GM19438 (cell line): ENCODE results near the gene MCAM.

Source experiments
- ATAC-seq: cut with Tn5 transposase; IDR thresholded peaks from one replicate; pipeline ENCODE4 v1.9.1; 2021; ENCODE audit warnings: low read depth; ENCODE audit not compliant: unreplicated experiment

MCAM gene

DNA sequence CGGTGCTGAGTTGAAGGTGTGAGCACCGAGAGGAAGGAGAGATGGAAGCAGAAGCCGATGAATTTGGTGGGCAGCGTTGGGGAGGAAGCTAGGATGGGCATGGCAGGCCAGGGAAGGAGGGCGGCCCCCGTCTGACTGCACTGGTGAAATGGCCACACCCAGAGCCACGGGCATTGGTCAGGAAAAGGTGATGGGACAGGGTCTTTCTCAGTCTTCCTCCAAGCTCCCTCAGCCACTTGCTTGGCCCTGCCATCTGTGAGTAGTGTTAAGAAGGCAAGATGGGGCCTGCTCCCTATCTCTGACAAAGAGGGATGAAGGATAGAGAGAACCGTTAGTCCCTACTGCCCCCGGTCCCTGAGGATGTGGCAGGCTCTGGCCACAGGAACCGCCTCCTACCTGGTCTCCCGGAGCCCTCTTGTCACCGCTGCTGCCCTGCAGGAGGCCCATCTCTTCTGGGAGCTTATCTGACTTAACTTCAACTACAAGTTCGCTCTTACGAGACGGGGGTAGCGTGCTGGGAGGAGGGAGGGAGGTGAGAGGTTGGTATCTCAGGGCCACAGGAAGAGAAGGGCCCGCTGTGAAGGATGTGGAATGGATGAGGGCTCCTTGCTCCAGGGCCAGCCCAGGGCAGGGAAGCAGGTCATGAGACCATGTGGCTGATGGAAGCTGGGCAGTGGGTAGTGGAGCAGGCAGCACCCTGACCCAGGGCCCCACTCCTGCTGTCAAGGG lies 6.8 kb downstream of the MCAM start:
- no peak for ATAC-seq

DNA sequence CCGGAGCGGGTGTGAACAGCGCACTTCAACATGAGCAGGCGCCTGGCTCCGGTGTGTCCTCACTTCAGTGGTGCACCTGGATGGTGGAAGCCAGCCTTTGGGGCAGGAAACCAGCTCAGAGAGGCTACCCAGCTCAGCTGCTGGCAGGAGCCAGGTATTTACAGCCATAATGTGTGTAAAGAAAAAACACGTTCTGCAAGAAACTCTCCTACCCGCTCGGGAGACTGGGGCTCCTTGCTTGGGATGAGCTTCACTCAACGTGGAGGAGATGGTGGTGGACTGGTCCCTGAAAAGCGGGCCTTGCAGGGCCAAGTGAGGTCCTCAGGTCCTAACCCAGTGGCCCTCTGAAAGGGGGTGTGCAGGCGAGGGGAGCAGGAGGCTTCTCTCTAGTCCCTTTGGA lies 7.5 kb downstream of the MCAM start:
- no peak for ATAC-seq

DNA sequence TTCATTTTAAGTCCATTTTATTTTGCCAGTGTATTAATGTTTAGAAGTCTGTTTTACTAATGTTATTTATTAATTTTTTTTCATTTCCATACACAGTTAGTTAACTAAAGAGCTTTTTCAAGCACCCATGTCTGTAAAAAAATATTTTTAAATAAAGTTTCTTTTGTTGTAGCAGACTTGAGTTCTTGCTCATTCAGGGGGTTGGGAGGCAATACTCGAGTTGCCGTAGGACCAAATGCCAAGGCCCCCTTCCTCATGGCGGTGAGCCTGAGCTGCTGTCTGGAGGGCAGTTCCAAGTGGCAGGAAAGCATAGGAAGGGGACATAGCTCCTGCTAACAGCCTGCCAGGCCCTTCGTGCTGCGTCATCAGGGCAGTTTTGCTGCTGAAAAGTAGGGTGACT lies 9.0 kb downstream of the MCAM start:
- ATAC-seq: no peak

DNA sequence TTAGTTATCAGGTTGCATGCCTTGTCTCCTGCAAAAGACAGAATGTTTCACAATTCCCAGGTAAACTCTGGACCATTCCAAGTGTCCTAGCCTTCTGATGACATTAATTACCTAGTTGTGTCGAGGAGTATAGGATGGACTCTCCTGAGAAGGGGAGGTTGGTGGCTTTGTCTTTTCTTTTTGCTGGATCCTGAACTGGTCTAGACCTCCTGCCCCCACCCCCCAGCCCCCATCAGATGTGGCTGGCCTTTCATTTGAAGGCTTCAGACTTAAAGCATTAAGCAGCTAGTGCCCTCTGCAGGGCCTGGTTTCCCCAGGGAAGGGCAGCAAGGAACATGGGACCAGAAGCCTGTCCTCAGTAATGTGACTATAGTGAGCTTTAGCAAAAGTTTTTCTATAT lies 9.7 kb downstream of the MCAM start:
- ATAC-seq: no peak

DNA sequence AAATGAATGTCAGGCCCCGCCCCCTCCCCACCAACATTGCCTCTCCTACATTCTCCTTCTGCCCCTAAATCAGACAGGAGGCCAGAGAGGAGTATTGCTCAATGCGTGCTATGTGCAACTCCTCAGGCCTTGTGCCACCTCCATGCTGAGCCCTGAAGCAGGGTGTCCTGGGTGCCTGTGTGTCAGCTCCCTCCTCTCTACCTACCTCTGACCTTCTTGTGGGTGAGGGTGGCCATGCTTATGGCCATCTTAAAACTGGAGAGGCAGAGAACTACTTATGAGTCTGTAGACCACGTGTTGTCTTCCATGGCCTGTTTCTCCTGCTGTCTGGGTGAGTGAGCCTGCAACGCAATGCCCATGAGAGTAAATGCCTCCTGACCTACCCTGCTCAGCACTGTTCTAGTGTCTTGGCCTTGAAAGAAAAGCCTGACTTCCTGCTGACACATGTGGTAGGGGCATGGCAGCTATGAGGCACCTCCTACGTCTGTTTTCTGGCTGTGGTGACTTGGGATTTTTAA lies 10.5 kb downstream of the MCAM start:
- ATAC-seq: no peak

DNA sequence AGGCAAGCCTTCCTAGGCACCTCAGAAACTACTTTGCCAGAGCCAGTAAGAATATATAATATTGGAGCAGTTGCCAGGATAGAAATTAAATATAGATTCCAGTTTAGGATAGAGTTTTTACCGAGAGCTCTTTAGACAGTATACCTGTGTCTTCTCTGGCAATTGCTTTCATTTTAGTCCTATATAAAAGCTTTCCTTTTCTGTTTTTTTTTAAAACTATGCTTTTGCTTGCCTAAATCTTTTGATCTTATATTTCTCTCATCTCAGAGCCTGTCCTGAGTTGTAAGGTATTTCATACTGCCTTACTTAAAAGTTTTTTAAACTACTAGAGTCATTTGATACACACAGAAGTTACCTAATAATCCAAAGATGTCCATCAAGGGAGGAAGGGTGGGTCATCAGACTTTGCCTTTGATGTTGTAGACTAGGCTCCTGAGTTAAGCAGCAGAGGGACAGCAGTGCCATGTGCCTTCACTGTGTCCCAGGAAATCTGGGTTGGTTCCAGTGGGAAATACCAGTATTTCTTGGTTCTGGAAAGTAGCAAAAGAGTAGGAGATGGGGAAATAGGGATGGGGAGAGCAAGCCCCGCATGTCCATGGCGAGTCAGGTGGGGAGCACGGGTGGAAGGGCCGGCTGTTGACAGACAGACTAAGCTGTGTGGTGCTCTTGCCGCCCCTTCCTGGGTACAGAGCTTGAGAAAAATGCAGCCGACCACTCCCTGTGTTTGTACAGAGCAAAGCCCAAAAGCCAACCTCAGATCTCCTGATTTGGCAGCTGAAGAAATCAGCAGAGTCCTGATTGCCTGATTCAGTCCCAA lies 11.2 kb downstream of the MCAM start:
- ATAC-seq: no peak

DNA sequence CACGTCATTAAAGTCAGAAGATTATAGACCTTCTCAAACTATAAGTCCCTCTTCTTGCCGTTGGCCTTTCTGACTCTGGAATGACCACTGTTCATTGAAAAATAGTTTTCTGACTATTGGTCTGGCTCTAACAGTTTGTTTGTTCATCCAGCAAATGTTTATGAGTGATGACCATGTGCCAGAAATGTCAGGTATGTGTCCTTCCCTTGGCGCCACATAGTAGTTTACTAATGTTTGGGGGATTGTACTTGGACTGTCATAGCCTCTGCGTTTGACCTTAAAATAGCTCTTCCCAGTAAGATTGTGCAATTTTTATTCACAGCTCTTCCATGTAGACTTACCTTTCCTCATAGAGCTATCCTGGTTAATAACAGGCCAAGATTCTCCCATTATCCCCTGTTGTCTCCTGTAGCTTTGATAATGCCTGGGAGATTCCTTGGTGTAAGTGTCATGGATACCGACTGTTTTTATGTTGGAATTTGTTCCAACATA lies 13.7 kb downstream of the MCAM start:
- no peak for ATAC-seq

DNA sequence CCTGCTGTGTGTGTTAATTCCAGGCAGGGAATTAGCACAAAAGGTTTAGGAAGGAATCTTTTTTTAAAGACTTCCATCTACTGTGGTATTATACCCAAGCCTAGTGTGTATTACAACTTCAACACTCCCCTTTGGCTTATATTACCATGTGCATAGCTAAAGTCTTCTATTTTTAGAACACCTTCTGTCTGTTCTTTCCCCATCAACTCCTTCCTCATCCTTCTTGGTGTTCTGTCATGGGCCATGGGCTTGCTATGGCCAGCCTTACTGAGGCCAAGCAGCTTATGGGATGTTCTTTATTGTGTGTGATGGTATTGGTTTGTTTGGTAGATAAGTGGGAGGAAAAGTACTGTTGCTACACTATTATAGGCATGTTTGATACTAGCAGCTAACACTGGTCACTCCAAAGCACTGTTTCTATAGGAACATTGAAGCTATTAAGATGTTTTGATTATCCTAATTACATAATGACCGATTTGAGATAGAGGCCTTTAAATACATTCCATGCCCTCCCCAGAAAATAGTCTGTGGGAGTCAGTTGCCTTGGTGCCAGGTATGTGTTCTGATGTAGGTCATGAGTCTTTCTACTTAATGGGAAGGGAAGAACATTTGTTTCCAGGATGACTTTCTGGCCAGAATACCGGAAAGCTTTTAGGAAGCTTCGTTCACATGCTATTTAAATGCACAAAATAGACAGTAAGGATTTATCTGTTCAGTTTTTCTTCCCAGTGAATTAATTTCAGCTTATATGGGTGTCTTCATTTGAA lies 16.5 kb downstream of the MCAM start:
- no peak for ATAC-seq

DNA sequence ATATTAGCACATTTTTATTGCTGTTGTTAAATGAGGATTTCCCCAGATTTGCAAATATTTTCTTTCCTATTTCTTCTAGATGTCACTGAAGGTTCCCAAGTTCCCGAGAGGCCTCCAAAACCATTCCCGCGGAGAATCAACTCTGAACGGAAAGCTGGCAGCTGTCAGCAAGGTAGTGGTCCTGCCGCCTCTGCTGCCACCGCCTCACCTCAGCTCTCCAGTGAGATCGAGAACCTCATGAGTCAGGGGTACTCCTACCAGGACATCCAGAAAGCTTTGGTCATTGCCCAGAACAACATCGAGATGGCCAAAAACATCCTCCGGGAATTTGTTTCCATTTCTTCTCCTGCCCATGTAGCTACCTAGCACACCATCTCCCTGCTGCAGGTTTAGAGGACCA lies 17.5 kb downstream of the MCAM start:
- no peak for ATAC-seq

DNA sequence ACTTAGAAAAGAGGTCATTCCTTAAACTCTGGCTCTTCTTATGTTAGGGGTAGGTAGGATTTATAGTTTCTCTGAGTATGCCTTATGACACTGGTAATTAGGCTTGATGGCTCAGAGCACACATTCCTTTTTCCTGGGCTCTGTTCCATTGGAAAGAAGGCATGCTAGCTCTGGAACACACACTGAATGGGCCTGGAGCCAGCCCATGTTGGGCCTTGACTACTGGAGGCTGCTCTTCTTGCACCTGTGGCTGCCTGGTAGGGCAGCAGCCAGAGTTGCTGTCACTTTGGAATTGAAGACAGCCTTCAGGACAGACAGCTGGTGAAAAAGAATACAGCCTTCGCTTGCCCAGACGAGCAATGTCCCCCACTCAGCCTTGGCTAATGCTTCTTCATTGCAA lies 18.2 kb downstream of the MCAM start:
- ATAC-seq: no peak

DNA sequence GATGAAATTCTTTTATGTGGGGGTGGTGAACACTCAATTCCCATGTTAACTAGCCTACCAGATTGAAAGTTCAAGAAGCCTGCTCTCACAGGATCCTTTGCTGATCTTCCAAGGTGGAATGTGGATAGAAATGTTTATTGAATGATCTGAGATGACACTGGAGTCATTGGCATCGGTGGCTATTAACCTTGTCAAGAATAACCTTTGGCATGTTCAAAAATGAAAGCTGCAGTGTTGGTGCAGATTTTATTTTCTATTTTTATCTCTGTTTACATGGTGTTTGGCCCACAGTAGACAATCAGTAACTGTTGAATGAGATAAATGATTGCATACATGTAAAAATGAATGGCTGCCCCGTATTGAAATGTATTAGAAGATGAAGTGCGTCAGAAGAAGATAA lies 19.0 kb downstream of the MCAM start:
- no peak for ATAC-seq

DNA sequence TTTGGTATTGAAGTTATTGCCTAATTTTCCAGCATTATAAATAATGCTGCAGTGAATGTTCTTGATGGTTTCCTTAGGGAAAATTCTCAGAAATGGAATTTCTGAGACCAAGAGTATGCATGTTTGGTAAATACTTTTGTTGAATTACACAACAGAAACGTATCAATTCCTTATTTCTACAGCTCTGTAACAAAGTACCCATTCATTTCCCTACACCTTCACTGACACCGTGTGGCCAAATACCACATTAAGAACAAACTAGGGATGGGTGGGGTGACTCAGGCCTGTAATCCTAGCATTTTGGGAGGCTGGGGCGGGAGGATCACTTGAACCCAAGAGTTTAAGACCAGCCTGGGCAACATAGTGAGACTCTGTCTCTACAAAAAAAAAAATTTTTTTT lies 21.8 kb downstream of the MCAM start:
- ATAC-seq: no peak

DNA sequence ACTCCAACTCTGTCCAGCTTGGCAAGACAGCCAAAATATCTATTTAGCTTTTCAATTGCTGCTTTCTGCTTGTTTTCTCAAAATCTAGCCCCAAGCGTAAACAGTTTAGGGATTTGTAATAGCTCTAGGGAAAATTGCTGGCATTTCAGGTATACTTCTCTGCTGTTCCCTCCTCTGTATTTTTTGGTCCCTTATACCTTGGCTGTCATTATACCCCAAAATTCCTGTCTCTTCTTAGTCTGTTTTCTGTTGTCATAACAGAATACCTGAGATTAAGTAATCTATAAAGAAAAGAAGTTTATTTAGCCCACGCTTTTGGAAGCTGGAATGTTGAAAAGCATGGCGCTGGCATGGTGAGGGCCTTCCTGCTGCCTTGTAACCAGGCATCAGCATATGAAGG lies 23.5 kb downstream of the MCAM start:
- no peak for ATAC-seq

DNA sequence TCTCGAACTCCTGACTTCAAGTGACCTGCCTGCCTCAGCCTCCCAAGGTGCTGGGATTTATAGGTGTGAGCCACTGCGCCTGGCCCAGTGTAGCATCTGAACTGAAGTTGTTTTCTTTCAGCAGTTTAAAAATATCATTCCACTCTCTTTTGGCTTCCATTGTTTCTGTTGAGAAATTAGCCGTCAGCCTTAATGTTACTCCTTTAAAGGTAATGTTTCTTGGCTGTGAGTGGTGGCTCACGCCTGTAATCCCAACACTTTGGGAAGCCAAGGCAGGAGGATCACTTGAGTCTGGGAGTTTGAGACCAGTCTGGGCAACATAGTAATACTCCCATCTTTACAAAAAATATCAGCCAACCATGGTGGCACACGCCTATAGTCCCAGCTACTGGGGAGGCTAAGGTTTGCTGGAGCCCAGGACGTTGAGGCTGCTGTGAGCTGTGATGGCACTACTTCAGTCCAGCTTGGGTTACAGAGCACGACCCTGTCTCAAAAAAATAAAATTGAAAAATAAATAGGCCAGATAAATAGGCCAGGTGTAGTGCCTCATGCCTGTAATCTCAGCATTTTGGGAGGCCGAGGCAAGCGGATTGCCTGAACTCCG lies 25.9 kb downstream of the MCAM start:
- ATAC-seq: no peak

DNA sequence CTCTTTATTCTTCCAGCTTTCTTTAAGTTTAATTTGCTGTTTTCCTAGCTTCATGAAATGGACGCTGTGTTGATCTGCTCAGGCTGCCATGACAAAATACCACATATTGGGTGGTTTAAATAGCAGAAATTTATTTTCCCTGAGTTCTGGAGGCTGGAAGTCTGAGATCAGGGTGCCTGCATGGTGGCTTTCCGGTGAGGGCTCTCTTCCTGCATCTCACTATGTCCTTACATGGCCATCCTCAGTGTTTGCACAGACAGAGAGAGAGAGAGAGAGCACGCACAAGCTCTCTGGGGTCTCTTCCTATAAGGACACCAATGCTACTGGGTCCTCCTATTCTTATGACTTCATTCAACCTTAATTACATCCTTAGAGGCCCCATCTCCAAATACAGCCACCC lies 28.7 kb downstream of the MCAM start:
- no peak for ATAC-seq

DNA sequence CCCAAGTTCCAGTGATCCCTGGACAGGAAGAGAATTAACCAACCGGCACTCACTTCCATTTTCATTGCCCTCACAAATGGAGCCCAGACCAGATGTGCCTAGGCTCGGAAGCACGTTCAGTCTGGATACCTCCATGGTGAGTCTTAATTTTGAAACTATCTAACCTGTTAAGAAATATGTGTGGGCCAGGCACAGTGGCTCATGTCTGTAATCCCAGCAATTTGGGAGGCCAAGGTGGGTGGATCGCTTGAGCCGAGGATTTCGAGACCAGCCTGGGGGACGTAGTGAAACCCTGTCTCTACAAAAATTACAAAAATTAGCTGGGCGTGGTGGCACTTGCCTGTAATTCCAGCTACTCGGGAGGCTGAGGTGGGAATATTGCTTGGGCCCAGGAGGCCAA lies 31.5 kb downstream of the MCAM start:
- ATAC-seq: no peak

DNA sequence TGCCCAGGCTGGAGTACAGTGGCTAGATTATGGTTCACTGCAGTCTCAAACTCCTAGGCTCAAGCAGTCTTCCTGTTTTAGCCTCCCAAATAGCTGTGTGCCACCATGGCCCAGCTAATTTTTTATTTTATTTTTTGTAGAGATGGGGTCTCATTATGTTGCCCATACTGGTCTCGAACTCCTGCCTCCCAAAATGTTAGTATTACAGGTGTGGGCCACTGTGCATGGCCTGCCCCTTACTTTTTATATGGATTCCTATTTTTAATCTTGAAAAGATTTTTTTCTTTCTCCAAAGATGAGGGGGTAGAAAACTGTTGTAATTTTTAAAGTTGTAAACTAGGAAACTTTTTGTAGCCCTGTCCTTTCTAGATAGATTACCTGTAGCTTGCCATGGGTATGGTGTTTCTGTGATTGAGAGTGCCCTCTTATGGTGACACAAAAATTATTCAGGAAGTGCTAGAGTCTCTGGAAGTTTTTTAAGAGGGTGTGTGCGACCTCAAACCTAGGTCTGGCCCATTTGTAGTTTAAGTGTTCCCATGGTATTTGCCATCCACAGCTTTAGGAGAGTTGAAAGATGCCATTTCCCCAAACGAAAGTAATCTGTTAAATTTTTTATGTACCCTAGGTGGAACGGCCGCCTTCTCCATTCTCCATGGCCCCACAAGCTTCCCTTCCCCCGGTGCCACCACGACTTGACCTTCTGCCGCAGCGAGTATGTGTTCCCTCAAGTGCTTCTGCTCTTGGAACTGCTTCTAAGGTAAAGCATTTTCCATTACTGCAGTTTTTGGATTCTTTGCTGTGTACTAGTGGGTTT lies 32.4 kb downstream of the MCAM start:
- no peak for ATAC-seq

DNA sequence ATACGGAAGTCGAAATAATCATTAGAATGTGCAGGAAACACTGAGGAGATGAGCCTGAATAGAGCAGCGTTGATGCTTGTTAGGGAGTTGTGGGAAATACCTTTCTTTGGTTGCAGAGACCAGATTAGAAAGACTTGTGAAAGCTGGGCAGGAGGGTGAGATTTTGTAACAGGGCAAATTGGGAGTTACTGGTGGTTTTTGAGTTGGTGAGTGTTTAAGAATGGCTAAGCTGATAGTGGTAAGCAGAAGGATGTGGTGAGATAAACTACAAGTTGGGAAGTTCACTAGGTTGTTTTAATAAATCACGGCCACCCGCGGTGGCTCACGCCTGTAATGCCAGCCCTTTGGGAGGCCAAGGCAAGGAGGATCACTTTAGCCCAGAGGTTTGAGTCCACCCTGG lies 34.4 kb downstream of the MCAM start:
- ATAC-seq: no peak

DNA sequence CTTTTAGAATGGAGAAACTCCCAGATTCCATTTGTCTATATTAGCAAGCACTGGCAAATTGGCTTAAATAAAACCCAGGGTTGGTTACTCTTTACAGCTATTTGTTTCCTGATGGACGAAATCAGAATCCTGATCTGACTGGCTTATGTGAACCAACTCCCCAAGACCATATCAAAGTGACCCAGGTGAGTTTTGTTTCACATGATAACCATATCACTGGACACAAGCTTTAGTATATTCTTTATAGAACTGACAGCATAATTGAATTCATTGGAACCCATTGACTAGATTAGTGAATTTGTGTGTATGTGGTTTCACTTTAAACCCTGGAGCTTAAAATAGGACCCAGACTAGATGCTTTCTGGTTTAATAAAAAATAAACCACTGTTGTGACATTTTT lies 39.3 kb downstream of the MCAM start:
- no peak for ATAC-seq

DNA sequence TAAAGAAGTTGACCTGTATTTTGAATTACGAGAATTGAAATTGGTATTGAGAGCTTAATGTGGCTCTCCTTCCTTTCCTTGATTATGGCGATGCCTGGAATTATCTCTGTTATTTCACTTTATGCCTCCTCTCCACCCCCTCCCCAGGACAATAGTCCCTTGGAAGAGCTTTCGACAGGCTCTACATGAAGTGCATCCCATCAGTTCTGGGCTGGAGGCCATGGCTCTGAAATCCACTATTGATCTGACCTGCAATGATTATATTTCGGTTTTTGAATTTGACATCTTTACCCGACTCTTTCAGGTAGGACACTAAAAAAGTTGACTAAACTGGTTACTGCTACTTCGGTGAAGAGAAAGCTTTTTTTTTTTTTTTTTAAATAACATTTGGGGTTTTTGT lies 43.2 kb downstream of the MCAM start:
- no peak for ATAC-seq
